IMR-90 (cell line): ENCODE data around the gene KRT83. TPM values are rescaled to one million over a fixed set of nuclear protein-coding genes. Genes with fewer than 3 reads are reported as not detected.

Experiments
- ATAC-seq: fragments of 200-7000 bp; cut with Tn5 transposase; 2 replicates; pipeline ENCODE4 v1.9.1; 2020; ENCODE audit warnings: low read depth, mild to moderate bottlenecking, moderate library complexity
- BruUV-seq: library from RNA; stranded (reverse); fragments of 400-500 nt; replicated peaks from 2 replicates; lab custom pipeline; 2021; lab: Mats Ljungman, UMichigan
- CTCF ChIA-PET: fragments of 300-600 bp; formaldehyde crosslinking; extraction: SDS; loops from one replicate; lab custom pipeline; 2021; ENCODE audit warnings: antibody characterized with exemption; lab: Yijun Ruan, JAX
- POLR2A ChIA-PET: fragments of 300-600 bp; sonication (Branson Sonifier 250); formaldehyde crosslinking; loops from one replicate; lab custom pipeline; 2022; ENCODE audit warnings: antibody characterized with exemption; ENCODE audit not compliant: unreplicated experiment; lab: Charles Lee
- DNase-seq: peaks from one replicate; pipeline ENCODE4 v3.0.0; 2013
- H2AFZ ChIP-seq: replicated peaks from 2 replicates; pipeline ENCODE3; 2013; ENCODE audit warnings: low read length, mild to moderate bottlenecking; ENCODE audit not compliant: poor library complexity
- H2AK5ac ChIP-seq: 2 replicates; pipeline ENCODE4 v1.6.1; 2013; ENCODE audit warnings: low read depth, low read length, inconsistent platforms
- H2AK9ac ChIP-seq: replicated peaks from 2 replicates; pipeline ENCODE3; 2013; ENCODE audit warnings: mild to moderate bottlenecking, low read depth, low read length, moderate library complexity; ENCODE audit not compliant: poor library complexity
- H2BK120ac ChIP-seq: 2 replicates; pipeline ENCODE4 v1.6.1; 2013; ENCODE audit warnings: low read depth, low read length, inconsistent platforms
- H2BK15ac ChIP-seq: 3 replicates; pipeline ENCODE4 v1.6.1; 2013; ENCODE audit warnings: low read depth, low read length, inconsistent platforms
- H2BK20ac ChIP-seq: 2 replicates; pipeline ENCODE4 v1.6.1; 2013; ENCODE audit warnings: low read depth, mild to moderate bottlenecking, inconsistent platforms, low read length, moderate library complexity
- H2BK5ac ChIP-seq: 2 replicates; pipeline ENCODE4 v1.6.1; 2013; ENCODE audit warnings: mild to moderate bottlenecking, low read depth, low read length, inconsistent platforms; ENCODE audit not compliant: poor library complexity, severe bottlenecking
- H3K14ac ChIP-seq: replicated peaks from 2 replicates; pipeline ENCODE4 v1.6.1; 2013; ENCODE audit warnings: low read depth, low read length, inconsistent platforms
- H3K18ac ChIP-seq: 2 replicates; pipeline ENCODE4 v1.6.1; 2013; ENCODE audit warnings: low read depth, low read length, control low read depth
- H3K23ac ChIP-seq: 2 replicates; pipeline ENCODE4 v1.6.1; 2013; ENCODE audit warnings: low read depth, low read length, inconsistent platforms
- H3K27ac ChIP-seq: 2 replicates; pipeline ENCODE4 v1.5.1; 2013; ENCODE audit warnings: mild to moderate bottlenecking, control low read depth, low read length; ENCODE audit not compliant: insufficient read depth
- H3K27me3 ChIP-seq: 2 replicates; pipeline ENCODE4 v1.6.1; 2013; ENCODE audit warnings: low read length; ENCODE audit not compliant: control insufficient read depth, insufficient read depth
- H3K36me3 ChIP-seq: 2 replicates; pipeline ENCODE4 v1.6.1; 2013; ENCODE audit warnings: low read length, mixed read lengths; ENCODE audit not compliant: control insufficient read depth, insufficient read depth
- H3K4ac ChIP-seq: 2 replicates; pipeline ENCODE4 v1.6.1; 2013; ENCODE audit warnings: low read depth, low read length, inconsistent platforms
- H3K4me1 ChIP-seq: 2 replicates; pipeline ENCODE4 v1.6.1; 2013; ENCODE audit warnings: low read length, mixed read lengths; ENCODE audit not compliant: control insufficient read depth, insufficient read depth
- H3K4me2 ChIP-seq: 2 replicates; pipeline ENCODE4 v1.6.1; 2013; ENCODE audit warnings: low read depth, mild to moderate bottlenecking, control low read depth, low read length, moderate library complexity
- H3K4me3 ChIP-seq: 2 replicates; pipeline ENCODE4 v1.5.1; 2013; ENCODE audit warnings: low read depth, mild to moderate bottlenecking, control low read depth, low read length, moderate library complexity; ENCODE audit not compliant: insufficient read depth
- H3K56ac ChIP-seq: 2 replicates; pipeline ENCODE4 v1.6.1; 2013; ENCODE audit warnings: low read length, inconsistent platforms; ENCODE audit not compliant: insufficient read depth; ENCODE audit errors: extremely low read depth
- H3K79me1 ChIP-seq, 2 experiments: 2 replicates each; pipeline ENCODE4 v1.6.1; 2013; ENCODE audit warnings: low read length in 2 of 2, inconsistent platforms in 1 of 2, low read depth in 1 of 2
- H3K9ac ChIP-seq: 2 replicates; pipeline ENCODE4 v1.6.1; 2013; ENCODE audit warnings: low read depth, low read length, control low read depth
- H3K9me1 ChIP-seq: 2 replicates; pipeline ENCODE4 v1.6.1; 2013; ENCODE audit warnings: low read length, inconsistent platforms; ENCODE audit not compliant: insufficient read depth
- H3K9me3 ChIP-seq: 2 replicates; pipeline ENCODE4 v1.6.1; 2013; ENCODE audit warnings: low read length; ENCODE audit not compliant: control insufficient read depth, insufficient read depth
- H4K20me1 ChIP-seq: 2 replicates; pipeline ENCODE4 v1.6.1; 2013; ENCODE audit warnings: low read length, inconsistent platforms; ENCODE audit not compliant: insufficient read depth
- H4K5ac ChIP-seq: 2 replicates; pipeline ENCODE4 v1.6.1; 2013; ENCODE audit warnings: mild to moderate bottlenecking, low read depth, low read length, control low read depth
- H4K8ac ChIP-seq, 2 experiments: 2 replicates each; pipeline ENCODE4 v1.6.1; 2013; ENCODE audit warnings: low read depth in 2 of 2, low read length in 2 of 2, control low read depth in 1 of 2, inconsistent platforms in 1 of 2
- H4K91ac ChIP-seq: 2 replicates; pipeline ENCODE4 v1.6.1; 2013; ENCODE audit warnings: low read depth, low read length, inconsistent platforms; ENCODE audit not compliant: insufficient read depth
- BHLHE40 ChIP-seq: fragments of 150-350 bp; IDR thresholded peaks from 2 replicates; pipeline ENCODE4 v1.6.1; 2016; ENCODE audit warnings: mild to moderate bottlenecking, low read depth, low read length
- CEBPB ChIP-seq: IDR thresholded peaks from 2 replicates; pipeline ENCODE4 v1.6.1; 2012; ENCODE audit warnings: low read depth, low read length, improper control_type of control experiment
- CHD1 ChIP-seq: IDR thresholded peaks from 2 replicates; pipeline ENCODE4 v1.6.1; 2012; ENCODE audit warnings: low read depth, low read length, improper control_type of control experiment
- FOS ChIP-seq: fragments of 150-350 bp; IDR thresholded peaks from 2 replicates; pipeline ENCODE4 v1.6.1; 2016; ENCODE audit warnings: low read depth, low read length
- MAFK ChIP-seq: IDR thresholded peaks from 2 replicates; pipeline ENCODE4 v1.6.1; 2012; ENCODE audit warnings: low read depth, low read length, improper control_type of control experiment
- MXI1 ChIP-seq: IDR thresholded peaks from 2 replicates; pipeline ENCODE4 v1.6.1; 2012; ENCODE audit warnings: low read depth, mild to moderate bottlenecking, low read length, moderate library complexity, borderline replicate concordance
- NFE2L2 ChIP-seq: fragments of 150-350 bp; IDR thresholded peaks from 2 replicates; pipeline ENCODE4 v1.6.1; 2016; ENCODE audit warnings: low read depth, mild to moderate bottlenecking, low read length
- POLR2A ChIP-seq: IDR thresholded peaks from 2 replicates; pipeline ENCODE4 v1.6.1; 2012; ENCODE audit warnings: mild to moderate bottlenecking, low read depth, low read length
- RAD21 ChIP-seq: IDR thresholded peaks from 2 replicates; pipeline ENCODE4 v1.6.1; 2012; ENCODE audit warnings: low read length, improper control_type of control experiment
- RCOR1 ChIP-seq: IDR thresholded peaks from 2 replicates; pipeline ENCODE4 v1.6.1; 2012; ENCODE audit warnings: mild to moderate bottlenecking, low read length, improper control_type of control experiment; ENCODE audit not compliant: insufficient replicate concordance
- RFX5 ChIP-seq: IDR thresholded peaks from 2 replicates; pipeline ENCODE4 v1.8.0; 2012; ENCODE audit warnings: low read depth, mild to moderate bottlenecking, low read length, moderate library complexity
- SMC3 ChIP-seq: fragments of 150-350 bp; IDR thresholded peaks from 2 replicates; pipeline ENCODE4 v1.6.1; 2016; ENCODE audit warnings: low read depth, mild to moderate bottlenecking, antibody characterized with exemption, low read length, moderate library complexity
- WGBS, 2 experiments: methylation state at CpG; one replicate each; pipeline versions ENCODE4 v1.1.5 to v1.1.7; 2013; ENCODE audit warnings: missing lambda C conversion rate in 2 of 2; ENCODE audit not compliant: insufficient read length in 1 of 2; ENCODE audit errors: extremely low coverage in 2 of 2; 5-methylcytosine and 5-hydroxymethylcytosine counted together
- dilution Hi-C: fragments of 300-500 bp; cut with HindIII; formaldehyde crosslinking; loops from one replicate; pipeline ENCODE4 v1.14.3; 2018; ENCODE audit warnings: low sequenced_read_pairs; ENCODE audit not compliant: unreplicated experiment
- in situ Hi-C: fragments of 300-500 bp; cut with MboI; formaldehyde crosslinking; loops from 3 replicates; pipeline ENCODE4 v1.14.3; 2019; ENCODE audit warnings: low sequenced_read_pairs, inconsistent platforms, mixed read lengths
- intact Hi-C: fragments of 100-400 bp; cut with micrococcal nuclease; formaldehyde crosslinking; loops from 2 replicates; pipeline ENCODE4 v1.10.0; 2022
- polyA plus RNA-seq, 3 experiments: library from polyadenylated mRNA; depleted of rRNA; stranded (reverse); fragments of >200 nt; gene quantifications; 2 replicates each; pipeline ENCODE4 v1.2.3, GENCODE V29; 2012; ENCODE audit warnings: low replicate concordance in 1 of 3
- total RNA-seq: library from RNA; depleted of rRNA; stranded (reverse); fragments of >200 nt; gene quantifications from 2 replicates; pipeline ENCODE4 v1.2.3, GENCODE V29; 2012
- TF ChIP-seq, protein P1 (sequence below): conservative IDR thresholded peaks from 2 replicates; pipeline ENCODE4 v1.5.1; 2012; ENCODE audit warnings: mild to moderate bottlenecking, low read depth, low read length, improper control_type of control experiment
- TF ChIP-seq, protein P2 (sequence below): fragments of 150-350 bp; IDR thresholded peaks from 2 replicates; pipeline ENCODE4 v1.6.1; 2017; ENCODE audit warnings: mild to moderate bottlenecking, antibody characterized with exemption, low read length, low read depth
- TF ChIP-seq, protein P3 (sequence below): fragments of 150-350 bp; IDR thresholded peaks from 2 replicates; pipeline ENCODE4 v1.6.1; 2016; ENCODE audit warnings: low read depth, mild to moderate bottlenecking, low read length, moderate library complexity, borderline replicate concordance

The KRT83 gene
- total and polyA plus RNA-seq, 2 of the 4 experiments (the other 2 are of a cell fraction) = not detected

DNA sequence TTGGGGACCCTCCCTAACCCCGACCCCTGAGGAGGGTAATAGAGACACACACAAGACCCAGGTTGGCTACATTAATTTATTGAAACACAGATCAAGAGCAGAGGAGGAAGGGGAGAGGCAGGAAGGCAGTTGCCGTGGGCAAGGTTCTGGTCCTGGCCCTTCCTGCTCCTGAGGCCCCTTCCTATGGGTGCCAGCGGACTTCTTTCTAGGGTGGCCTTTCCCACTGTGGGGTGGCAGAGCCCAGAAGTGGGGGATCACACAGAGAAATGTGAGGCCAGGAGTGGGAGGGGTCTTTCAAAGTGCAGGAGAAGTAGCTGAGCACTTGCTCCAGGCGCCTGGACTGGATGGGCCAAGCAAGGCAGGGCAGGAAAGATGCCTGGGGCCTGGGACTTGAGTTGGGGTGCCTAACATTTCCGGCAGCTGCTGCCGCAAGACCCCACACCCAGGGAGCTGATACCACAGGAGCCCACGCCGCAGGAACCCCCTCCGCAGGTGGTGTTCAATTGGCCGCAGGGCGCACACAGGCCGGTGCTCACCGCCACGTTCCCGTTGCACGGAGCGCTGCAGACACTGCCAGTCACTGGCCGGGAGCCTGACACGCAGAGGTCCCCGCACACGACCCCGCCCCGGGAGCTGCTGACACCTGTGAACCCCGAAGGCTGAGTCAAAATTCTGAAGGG is 35.2 kb downstream of the KRT83 start:
- H3K4me2 ChIP-seq = no peak overlapping the region
- no peak overlapping the region for H2BK15ac ChIP-seq
- ChIA-PET POLR2A (no interaction called here), CTCF (interaction anchor here (1.1 kb wide), 1 partner anchor 130 kb away, joined by 3 read pairs; no protein-coding TSS in a partner anchor)
- no peak overlapping the region for H3K56ac ChIP-seq
- H3K9ac ChIP-seq = no peak overlapping the region
- peaks cover 5% of the 10 kb centered on the region for H3K4me1 ChIP-seq
- no peak overlapping the region for H3K4ac ChIP-seq
- TF ChIP-seq CHD1 (no peak), CEBPB (no peak), BHLHE40 (no peak), RAD21 (no peak), MXI1 (no peak), FOS (no peak), MAFK (no peak), RCOR1 (no peak), POLR2A (no peak), SMC3 (no peak), NFE2L2 (no peak), RFX5 (no peak)
- TF ChIP-seq, protein P1, sequence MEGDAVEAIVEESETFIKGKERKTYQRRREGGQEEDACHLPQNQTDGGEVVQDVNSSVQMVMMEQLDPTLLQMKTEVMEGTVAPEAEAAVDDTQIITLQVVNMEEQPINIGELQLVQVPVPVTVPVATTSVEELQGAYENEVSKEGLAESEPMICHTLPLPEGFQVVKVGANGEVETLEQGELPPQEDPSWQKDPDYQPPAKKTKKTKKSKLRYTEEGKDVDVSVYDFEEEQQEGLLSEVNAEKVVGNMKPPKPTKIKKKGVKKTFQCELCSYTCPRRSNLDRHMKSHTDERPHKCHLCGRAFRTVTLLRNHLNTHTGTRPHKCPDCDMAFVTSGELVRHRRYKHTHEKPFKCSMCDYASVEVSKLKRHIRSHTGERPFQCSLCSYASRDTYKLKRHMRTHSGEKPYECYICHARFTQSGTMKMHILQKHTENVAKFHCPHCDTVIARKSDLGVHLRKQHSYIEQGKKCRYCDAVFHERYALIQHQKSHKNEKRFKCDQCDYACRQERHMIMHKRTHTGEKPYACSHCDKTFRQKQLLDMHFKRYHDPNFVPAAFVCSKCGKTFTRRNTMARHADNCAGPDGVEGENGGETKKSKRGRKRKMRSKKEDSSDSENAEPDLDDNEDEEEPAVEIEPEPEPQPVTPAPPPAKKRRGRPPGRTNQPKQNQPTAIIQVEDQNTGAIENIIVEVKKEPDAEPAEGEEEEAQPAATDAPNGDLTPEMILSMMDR = no peak
- TF ChIP-seq, protein P2, sequence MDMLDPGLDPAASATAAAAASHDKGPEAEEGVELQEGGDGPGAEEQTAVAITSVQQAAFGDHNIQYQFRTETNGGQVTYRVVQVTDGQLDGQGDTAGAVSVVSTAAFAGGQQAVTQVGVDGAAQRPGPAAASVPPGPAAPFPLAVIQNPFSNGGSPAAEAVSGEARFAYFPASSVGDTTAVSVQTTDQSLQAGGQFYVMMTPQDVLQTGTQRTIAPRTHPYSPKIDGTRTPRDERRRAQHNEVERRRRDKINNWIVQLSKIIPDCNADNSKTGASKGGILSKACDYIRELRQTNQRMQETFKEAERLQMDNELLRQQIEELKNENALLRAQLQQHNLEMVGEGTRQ = no peak
- TF ChIP-seq, protein P3, sequence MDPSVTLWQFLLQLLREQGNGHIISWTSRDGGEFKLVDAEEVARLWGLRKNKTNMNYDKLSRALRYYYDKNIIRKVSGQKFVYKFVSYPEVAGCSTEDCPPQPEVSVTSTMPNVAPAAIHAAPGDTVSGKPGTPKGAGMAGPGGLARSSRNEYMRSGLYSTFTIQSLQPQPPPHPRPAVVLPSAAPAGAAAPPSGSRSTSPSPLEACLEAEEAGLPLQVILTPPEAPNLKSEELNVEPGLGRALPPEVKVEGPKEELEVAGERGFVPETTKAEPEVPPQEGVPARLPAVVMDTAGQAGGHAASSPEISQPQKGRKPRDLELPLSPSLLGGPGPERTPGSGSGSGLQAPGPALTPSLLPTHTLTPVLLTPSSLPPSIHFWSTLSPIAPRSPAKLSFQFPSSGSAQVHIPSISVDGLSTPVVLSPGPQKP = no peak
- peaks cover 20% of the 10 kb centered on the region for H3K9me1 ChIP-seq
- H3K27me3 ChIP-seq = no peaks in the 10 kb centered on the region
- H3K4me3 ChIP-seq = no peak overlapping the region
- no peaks in the 10 kb centered on the region for H3K79me1 ChIP-seq
- H4K20me1 ChIP-seq = no peaks in the 10 kb centered on the region
- DNase-seq = no peak
- H2BK5ac ChIP-seq = no peak overlapping the region
- no peak overlapping the region for H3K23ac ChIP-seq
- ATAC-seq = no peak
- no peak overlapping the region for H3K18ac ChIP-seq
- no peaks in the 10 kb centered on the region for H3K9me3 ChIP-seq
- H2BK20ac ChIP-seq = peak overlapping the region; percentile 49; the same call in 1 of the 2 replicates
- peak overlapping the region; percentile 20; the same call in 1 of the 2 replicates for H2BK120ac ChIP-seq
- BruUV-seq = no TSS peak
- peak overlapping the region; percentile 78 for H2AK9ac ChIP-seq
- intact Hi-C loops = loop anchor here (10.0 kb wide), 1 partner anchor 589 kb away; no protein-coding TSS in a partner anchor
- 0 out of 2 replicates have a peak overlapping the region, but pooled peaks have one; percentile 33 for H4K91ac ChIP-seq
- no peak overlapping the region for H3K27ac ChIP-seq
- H2AFZ ChIP-seq = no peak overlapping the region
- H3K36me3 ChIP-seq = no peaks in the 10 kb centered on the region
- H4K8ac ChIP-seq = no peak overlapping the region
- H2AK5ac ChIP-seq = peak overlapping the region; percentile 28; the same call in 1 of the 2 replicates
- dilution Hi-C loops = no loop called here
- in situ Hi-C loops = no loop called here
- no peak overlapping the region for H4K5ac ChIP-seq
- 0 out of 2 replicates have a peak overlapping the region, but pooled peaks have one; percentile 22 for H3K14ac ChIP-seq
- 92% methylated on average over 20 of the region's 24 CpGs; no CpG with 5 or more reads in 1 of the 2 experiments for WGBS, 2 experiments
